HCT116 (cell line): ENCODE measurements around the gene MCL1. TPM values are rescaled to one million over a fixed set of nuclear protein-coding genes. Genes with fewer than 3 reads are reported as not detected.
"Not testable (repeated sequence)": the region's sequence is repeated elsewhere in the genome, so short reads cannot be mapped to it uniquely, and the experiment has no call there.

Source experiments
- ATAC-seq: fragments of 200-7000 bp; cut with Tn5 transposase; 2 replicates; pipeline ENCODE4 v1.9.1; 2020; ENCODE audit warnings: mild to moderate bottlenecking, moderate library complexity
- BruUV-seq: library from RNA; stranded (reverse); fragments of 400-500 nt; replicated peaks from 2 replicates; lab custom pipeline; 2021; lab: Mats Ljungman, UMichigan
- CTCF ChIA-PET: fragments of 300-600 bp; sonication (Branson Sonifier 250); formaldehyde crosslinking; loops from one replicate; lab custom pipeline; 2021; ENCODE audit warnings: antibody characterized with exemption; lab: Charles Lee
- POLR2A ChIA-PET: fragments of 300-600, 350-600 bp; sonication (Branson Sonifier 250); formaldehyde crosslinking; loops from one replicate; lab custom pipeline; 2021; ENCODE audit warnings: antibody characterized with exemption; lab: Charles Lee
- RAD21 ChIA-PET, 2 experiments: fragments of 300-600 bp; sonication (Branson Sonifier 250); formaldehyde crosslinking; loops; one replicate each; lab custom pipeline; 2023; ENCODE audit warnings: low total read pairs in 2 of 2; ENCODE audit not compliant: uncharacterized antibody in 2 of 2, unreplicated experiment in 2 of 2, low non-redundant PET in 1 of 2; lab: Charles Lee
- DNase-seq: peaks from one replicate; pipeline ENCODE4 v3.0.0-alpha.2; 2010; ENCODE audit warnings: low read depth, low spot score
- H2AFZ ChIP-seq: fragments of 200-600 bp; shearing (Covaris generic), sonication (generic); 2 replicates; pipeline ENCODE4 v1.6.1; 2017; ENCODE audit warnings: low read depth, mixed run types, mixed read lengths, antibody characterized with exemption, low read length; ENCODE audit not compliant: poor library complexity, severe bottlenecking
- H3K27ac ChIP-seq: 2 replicates; pipeline ENCODE4 v1.5.1; 2012; ENCODE audit warnings: low read depth, low read length
- H3K27me3 ChIP-seq: fragments of 200-600 bp; sonication (generic); 2 replicates; pipeline ENCODE4 v1.6.1; 2016; ENCODE audit warnings: mixed run types, low read length, mixed read lengths; ENCODE audit not compliant: insufficient read depth
- H3K36me3 ChIP-seq, 2 experiments: fragments of 200-500 bp in 1 of 2; fragments of 200-600 bp in 1 of 2; sonication (Bioruptor generic) in 1 of 2; sonication (generic) in 1 of 2; 2 replicates each; pipeline versions ENCODE4 v1.5.1 to v1.6.1; 2014 to 2016; ENCODE audit warnings: low read length in 2 of 2, inconsistent platforms in 1 of 2, mixed read lengths in 1 of 2, mixed run types in 1 of 2; ENCODE audit not compliant: insufficient read depth in 2 of 2, control insufficient read depth in 1 of 2
- H3K4me1 ChIP-seq, 2 experiments: fragments of 200-600 bp in 1 of 2; sonication (generic) in 1 of 2; 2 replicates each; pipeline versions ENCODE4 v1.5.1 to v1.6.1; 2012 to 2017; ENCODE audit warnings: low read length in 2 of 2, inconsistent platforms in 1 of 2, mild to moderate bottlenecking in 1 of 2, mixed read lengths in 1 of 2, mixed run types in 1 of 2, moderate library complexity in 1 of 2; ENCODE audit not compliant: insufficient read depth in 2 of 2, control insufficient read depth in 1 of 2
- H3K4me2 ChIP-seq: fragments of 200-600 bp; sonication (generic); 2 replicates; pipeline ENCODE4 v1.6.1; 2017; ENCODE audit warnings: mixed run types, low read length, mixed read lengths
- H3K4me3 ChIP-seq, 2 experiments: fragments of 200-600 bp in 1 of 2; sonication (generic) in 1 of 2; replicated peaks in 1 of 2; 2 replicates each; pipeline ENCODE4 v1.5.1; 2011 to 2016; ENCODE audit warnings: low read length in 2 of 2, control low read depth in 1 of 2, low read depth in 1 of 2, mild to moderate bottlenecking in 1 of 2, mixed read lengths in 1 of 2, mixed run types in 1 of 2
- H3K79me2 ChIP-seq: fragments of 200-600 bp; sonication (generic); 2 replicates; pipeline ENCODE4 v1.6.1; 2017; ENCODE audit warnings: mild to moderate bottlenecking, mixed run types, low read length, moderate library complexity, mixed read lengths; ENCODE audit not compliant: insufficient read depth
- H3K9ac ChIP-seq: fragments of 200-600 bp; sonication (generic); 2 replicates; pipeline ENCODE4 v1.6.1; 2016; ENCODE audit warnings: low read length, mixed read lengths
- H3K9me2 ChIP-seq: fragments of 200-600 bp; sonication (generic), shearing (Covaris generic); 2 replicates; pipeline ENCODE4 v1.6.1; 2017; ENCODE audit warnings: mixed run types, mild to moderate bottlenecking, moderate library complexity; ENCODE audit not compliant: insufficient read depth
- H3K9me3 ChIP-seq, 2 experiments: fragments of 200-500 bp in 1 of 2; fragments of 200-600 bp in 1 of 2; sonication (Bioruptor generic) in 1 of 2; sonication (generic) in 1 of 2; 2 replicates each; pipeline ENCODE4 v1.6.1; 2014 to 2017; ENCODE audit warnings: low read length in 2 of 2, mixed read lengths in 2 of 2, inconsistent platforms in 1 of 2, low read depth in 1 of 2, mild to moderate bottlenecking in 1 of 2, mixed run types in 1 of 2, moderate library complexity in 1 of 2; ENCODE audit not compliant: control insufficient read depth in 1 of 2, insufficient read depth in 1 of 2
- H4K20me1 ChIP-seq: fragments of 200-600 bp; sonication (generic), shearing (Covaris generic); 2 replicates; pipeline ENCODE4 v1.6.1; 2017; ENCODE audit warnings: mixed run types, mild to moderate bottlenecking, moderate library complexity; ENCODE audit not compliant: insufficient read depth
- CTCF ChIP-seq, 3 experiments: fragments of 200-600 bp in 1 of 3; sonication (generic) in 1 of 3; IDR thresholded peaks in 2 of 3; conservative IDR thresholded peaks in 1 of 3; 2 replicates each; pipeline ENCODE4 v1.5.1; 2012 to 2017; ENCODE audit warnings: low read depth in 2 of 3, low read length in 2 of 3, antibody characterized with exemption in 1 of 3, borderline replicate concordance in 1 of 3, control low read depth in 1 of 3, mild to moderate bottlenecking in 1 of 3, mixed read lengths in 1 of 3, mixed run types in 1 of 3, moderate library complexity in 1 of 3; ENCODE audit not compliant: insufficient read depth in 1 of 3
- SP1 ChIP-seq: IDR thresholded peaks from 2 replicates; pipeline ENCODE4 v1.6.1; 2012; ENCODE audit warnings: low read depth
- SRF ChIP-seq: IDR thresholded peaks from 2 replicates; pipeline ENCODE4 v1.6.1; 2012; ENCODE audit warnings: low read depth
- intact Hi-C: fragments of 100-400 bp; cut with micrococcal nuclease; formaldehyde crosslinking; loops from 2 replicates; pipeline ENCODE4 v1.10.0; 2022
- total RNA-seq: library from RNA; stranded (reverse); gene quantifications from one replicate; pipeline ENCODE4 v1.2.1, GENCODE V29; 2021; ENCODE audit not compliant: unreplicated experiment

The MCL1 gene
- total RNA-seq, 1 experiment from 2014 or later, result 146 TPM

- Histone ChIP-seq H3K36me3 (peaks cover 38 to 58% of the 10 kb centered on the region in 2 experiments), H3K4me1 (peaks cover 42 to 72% of the 10 kb centered on the region in 2 experiments), H3K9me3 (no peaks in the 10 kb centered on the region), H3K4me2 (no peak overlapping the region), H3K9ac (no peak overlapping the region), H3K27me3 (no peaks in the 10 kb centered on the region), H3K27ac (no peak overlapping the region), H4K20me1 (peaks cover 58% of the 10 kb centered on the region), H2AFZ (no peak overlapping the region), H3K9me2 (no peaks in the 10 kb centered on the region), H3K4me3 (no peak overlapping the region), H3K79me2 (peaks cover 86% of the 10 kb centered on the region)
- DNase-seq, result no peak
- BruUV-seq, result no TSS peak
- intact Hi-C loops, result loop anchor here (5.0 kb wide), 1 partner anchor 403 kb away; no protein-coding TSS in a partner anchor
- ATAC-seq, result no peak
- ChIA-PET RAD21 (no interaction called here), CTCF (interaction anchor here (0.5 to 0.6 kb wide), 2 partner anchors 26 to 36 kb away, joined by 3 read pairs; no protein-coding TSS in a partner anchor), POLR2A (interaction anchor here (1.0 kb wide), 1 partner anchor 12 kb away, joined by 4 read pairs; no protein-coding TSS in a partner anchor)
- TF ChIP-seq SRF (no peak), SP1 (no peak), CTCF (IDR thresholded peaks at IDR 0.05 in 2 of 3, conservative IDR thresholded peaks at IDR 0.05 in 1 of 3; ENCODE audit: borderline replicate concordance in 1 of 3, insufficient read depth in 1 of 3, low read depth in 2 of 3, low read length in 2 of 3) (no peak)
Measured at GRCh38 chr1:150574260-150575071, 4.9 kb downstream of the MCL1 start.

GRCh38 chr1:150573648-150574071 lies 5.8 kb downstream of the MCL1 start:
- H3K27ac ChIP-seq, H3K4me2 ChIP-seq, DNase-seq, BruUV-seq, H3K9ac ChIP-seq, H3K27me3 ChIP-seq, H3K4me3 ChIP-seq, H3K9me2 ChIP-seq, H2AFZ ChIP-seq, intact Hi-C loops, ATAC-seq, H3K9me3 ChIP-seq, RAD21 ChIA-PET: not testable (repeated sequence)
- Histone ChIP-seq H3K79me2 (peaks cover 78% of the 10 kb centered on the region), H3K36me3 (peaks cover 38 to 55% of the 10 kb centered on the region in 2 experiments), H4K20me1 (peaks cover 54% of the 10 kb centered on the region), H3K4me1 (peaks cover 50 to 80% of the 10 kb centered on the region in 2 experiments)
- ChIA-PET POLR2A (interaction anchor here (4.6 kb wide), 1 partner anchor 12 kb away, joined by 39 read pairs; no protein-coding TSS in a partner anchor), CTCF (interaction anchor here (1.2 kb wide), 1 partner anchor 13 kb away, joined by 7 read pairs; no protein-coding TSS in a partner anchor)
